PC-3 (cell line): ENCODE results near the gene CHST11.

ENCODE experiments used
- CTCF ChIP-seq: fragments of 300-600 bp; sonication (generic); conservative IDR thresholded peaks from 2 replicates; pipeline ENCODE4 v1.5.1; 2017; ENCODE audit warnings: antibody characterized with exemption, low read depth, mild to moderate bottlenecking, low read length
- EZH2 ChIP-seq: fragments of 300-600 bp; sonication (generic); IDR thresholded peaks from one replicate; pipeline ENCODE4 v1.6.1; 2017; ENCODE audit warnings: antibody characterized with exemption, mild to moderate bottlenecking, low read length; ENCODE audit not compliant: unreplicated experiment
- EZH2phosphoT487 ChIP-seq: fragments of 300-600 bp; sonication (generic); IDR thresholded peaks from 2 replicates; pipeline ENCODE4 v1.6.1; 2018; ENCODE audit warnings: mild to moderate bottlenecking, antibody characterized with exemption, low read length, borderline replicate concordance

GRCh38 chr12:104588047-104588920 is 131.5 kb downstream of the CHST11 start:
- TF ChIP-seq EZH2phosphoT487 (no peak), CTCF (no peak), EZH2 (no peak)
